Duodenal mucosa (tissue), 2 donors: ENCODE measurements around the gene DAPK3.
"Not testable (repeated sequence)": the region's sequence is repeated elsewhere in the genome, so short reads cannot be mapped to it uniquely, and the experiment has no call there.

Experiments used
- H3K27ac ChIP-seq: one replicate; pipeline ENCODE4 v1.7.0; 2013; ENCODE audit warnings: low read depth, low read length
- H3K27me3 ChIP-seq, 2 donors: one replicate each; pipeline ENCODE4 v1.7.0; 2013; ENCODE audit warnings: low read length in 2 of 2, control low read depth in 1 of 2; ENCODE audit not compliant: insufficient read depth in 2 of 2, control insufficient read depth in 1 of 2
- H3K36me3 ChIP-seq, 2 donors: one replicate each; pipeline ENCODE4 v1.7.0; 2013; ENCODE audit warnings: low read length in 2 of 2, control low read depth in 1 of 2; ENCODE audit not compliant: insufficient read depth in 2 of 2, control insufficient read depth in 1 of 2
- H3K4me1 ChIP-seq, 2 donors: one replicate each; pipeline ENCODE4 v1.7.0; 2013; ENCODE audit warnings: low read length in 2 of 2, control low read depth in 1 of 2; ENCODE audit not compliant: insufficient read depth in 2 of 2, control insufficient read depth in 1 of 2
- H3K4me3 ChIP-seq, 2 donors: one replicate each; pipeline ENCODE4 v1.7.0; 2013; ENCODE audit warnings: low read length in 2 of 2, low read depth in 1 of 2
- H3K9ac ChIP-seq, 2 donors: one replicate each; pipeline ENCODE4 v1.7.0; 2013; ENCODE audit warnings: low read length in 2 of 2, low read depth in 1 of 2
- H3K9me3 ChIP-seq, 2 donors: one replicate each; pipeline ENCODE4 v1.7.0; 2013; ENCODE audit warnings: low read length in 2 of 2, control low read depth in 1 of 2; ENCODE audit not compliant: control insufficient read depth in 1 of 2

DAPK3 gene

GRCh38 chr19:3966051-3967017 is 4.6 kb downstream of the DAPK3 start:
- peak overlapping the region in 1 of 2 donors; percentile 44 for H3K9ac ChIP-seq
- no peaks in the 10 kb centered on the region for H3K27me3 ChIP-seq
- no peaks in the 10 kb centered on the region for H3K9me3 ChIP-seq
- peaks cover 21 to 39% of the 10 kb centered on the region in 2 donors for H3K36me3 ChIP-seq
- H3K4me3 ChIP-seq = peak overlapping the region; percentile 40 to 42
- H3K27ac ChIP-seq = peak overlapping the region; percentile 67
- H3K4me1 ChIP-seq = peaks cover 36 to 46% of the 10 kb centered on the region in 2 donors

- H3K27ac ChIP-seq = no peak overlapping the region
- H3K9me3 ChIP-seq = no peaks in the 10 kb centered on the region
- H3K4me1 ChIP-seq = peaks cover 29 to 36% of the 10 kb centered on the region in 2 donors
- no peaks in the 10 kb centered on the region for H3K27me3 ChIP-seq
- peaks cover 24 to 54% of the 10 kb centered on the region in 2 donors for H3K36me3 ChIP-seq
- no peak overlapping the region for H3K4me3 ChIP-seq
- H3K9ac ChIP-seq = no peak overlapping the region
Measured at GRCh38 chr19:3964256-3965194, 6.4 kb downstream of the DAPK3 start.

GRCh38 chr19:3963458-3964255 is 7.2 kb downstream of the DAPK3 start:
- Histone ChIP-seq H3K27ac (no peak overlapping the region), H3K4me1 (peaks cover 20 to 28% of the 10 kb centered on the region in 2 donors)

GRCh38 chr19:3961007-3961406 is 9.9 kb downstream of the DAPK3 start:
- Histone ChIP-seq H3K4me1 (peaks cover 4 to 6% of the 10 kb centered on the region in 2 donors), H3K27ac (no peak overlapping the region), H3K4me3 (no peak overlapping the region), H3K27me3 (no peaks in the 10 kb centered on the region), H3K36me3 (peaks cover 19 to 72% of the 10 kb centered on the region in 2 donors), H3K9ac (no peak overlapping the region), H3K9me3 (no peaks in the 10 kb centered on the region)

More at GRCh38 chr19:3963458-3964255, 7.2 kb downstream of the DAPK3 start:
- Histone ChIP-seq H3K27me3 (no peaks in the 10 kb centered on the region), H3K36me3 (peaks cover 23 to 62% of the 10 kb centered on the region in 2 donors), H3K9ac (no peak overlapping the region), H3K9me3 (no peaks in the 10 kb centered on the region), H3K4me3 (no peak overlapping the region)

- no peak overlapping the region for H3K9ac ChIP-seq
- no peaks in the 10 kb centered on the region for H3K9me3 ChIP-seq
- H3K4me1 ChIP-seq = no peaks in the 10 kb centered on the region
- H3K36me3 ChIP-seq = peaks cover 19 to 71% of the 10 kb centered on the region in 2 donors
- H3K4me3 ChIP-seq = no peak overlapping the region
- no peak overlapping the region for H3K27ac ChIP-seq
- no peaks in the 10 kb centered on the region for H3K27me3 ChIP-seq
Measured at GRCh38 chr19:3959766-3960131, 11.2 kb downstream of the DAPK3 start.

- Histone ChIP-seq H3K9me3 (no peaks in the 10 kb centered on the region), H3K4me3 (no peak overlapping the region), H3K9ac (no peak overlapping the region), H3K36me3 (peaks cover 19 to 67% of the 10 kb centered on the region in 2 donors), H3K27ac (no peak overlapping the region), H3K27me3 (no peaks in the 10 kb centered on the region), H3K4me1 (no peaks in the 10 kb centered on the region)
Measured at GRCh38 chr19:3958836-3959765, 11.8 kb downstream of the DAPK3 start.

- Histone ChIP-seq H3K27ac (no peak overlapping the region), H3K4me1 (no peaks in the 10 kb centered on the region), H3K27me3 (no peaks in the 10 kb centered on the region), H3K4me3 (no peak overlapping the region), H3K36me3 (peaks cover 3 to 34% of the 10 kb centered on the region in 2 donors), H3K9me3 (no peaks in the 10 kb centered on the region), H3K9ac (no peak overlapping the region)
Measured at GRCh38 chr19:3955688-3956087, 15.2 kb downstream of the DAPK3 start.

GRCh38 chr19:3955276-3955675 is 15.6 kb downstream of the DAPK3 start:
- H3K9me3 ChIP-seq, H3K4me3 ChIP-seq, H3K9ac ChIP-seq, H3K4me1 ChIP-seq, H3K27me3 ChIP-seq, H3K27ac ChIP-seq: not testable (repeated sequence)
- H3K36me3 ChIP-seq = peaks cover 3 to 34% of the 10 kb centered on the region in 2 donors

- H3K9me3 ChIP-seq = no peaks in the 10 kb centered on the region
- H3K4me3 ChIP-seq = no peak overlapping the region
- no peaks in the 10 kb centered on the region for H3K4me1 ChIP-seq
- H3K36me3 ChIP-seq = peaks cover 3 to 22% of the 10 kb centered on the region in 2 donors
- no peak overlapping the region for H3K27ac ChIP-seq
- no peaks in the 10 kb centered on the region for H3K27me3 ChIP-seq
- H3K9ac ChIP-seq = no peak overlapping the region
Measured at GRCh38 chr19:3954107-3954506, 16.8 kb downstream of the DAPK3 start.
